Panc1 (cell line): ENCODE data around the gene CNNM1. TPM values are rescaled to one million over a fixed set of nuclear protein-coding genes. Genes with fewer than 3 reads are reported as not detected.

ENCODE experiments used
- ATAC-seq: fragments of 200-7000 bp; cut with Tn5 transposase; 2 replicates; pipeline ENCODE4 v1.9.1; 2020; ENCODE audit warnings: mild to moderate bottlenecking, moderate library complexity
- BruUV-seq: library from RNA; stranded (reverse); fragments of 400-500 nt; replicated peaks from 2 replicates; lab custom pipeline; 2021; lab: Mats Ljungman, UMichigan
- CTCF ChIA-PET: fragments of 300-600 bp; sonication (Branson Sonifier 250); formaldehyde crosslinking; loops from one replicate; lab custom pipeline; 2022; ENCODE audit warnings: antibody characterized with exemption; lab: Charles Lee
- POLR2A ChIA-PET: fragments of 300-600 bp; sonication (Branson Sonifier 250); formaldehyde crosslinking; loops from one replicate; lab custom pipeline; 2022; ENCODE audit warnings: antibody characterized with exemption; lab: Charles Lee
- DNase-seq: peaks from one replicate; pipeline ENCODE4 v3.0.0-alpha.2; 2010; ENCODE audit warnings: low read depth, low spot score
- H3K27ac ChIP-seq: 2 replicates; pipeline ENCODE4 v1.5.1; 2011; ENCODE audit warnings: mild to moderate bottlenecking, low read length, inconsistent platforms
- H3K27me3 ChIP-seq: fragments of 200-500 bp; sonication (Bioruptor generic); 2 replicates; pipeline ENCODE4 v1.6.0; 2014; ENCODE audit warnings: low read length, inconsistent platforms; ENCODE audit not compliant: control insufficient read depth, insufficient read depth
- H3K36me3 ChIP-seq: fragments of 200-500 bp; sonication (Bioruptor generic); 2 replicates; pipeline ENCODE4 v1.5.1; 2014; ENCODE audit warnings: inconsistent platforms, mild to moderate bottlenecking, low read length, moderate library complexity; ENCODE audit not compliant: control insufficient read depth, insufficient read depth
- H3K4me1 ChIP-seq: 2 replicates; pipeline ENCODE4 v1.5.1; 2011; ENCODE audit warnings: inconsistent platforms, mild to moderate bottlenecking, low read length, moderate library complexity; ENCODE audit not compliant: control insufficient read depth, insufficient read depth
- H3K4me3 ChIP-seq, 2 experiments: 2 replicates each; pipeline ENCODE4 v1.5.1; 2011 to 2012; ENCODE audit warnings: low read depth in 2 of 2, low read length in 2 of 2, mild to moderate bottlenecking in 2 of 2, inconsistent platforms in 1 of 2, moderate library complexity in 1 of 2
- H3K9me3 ChIP-seq: fragments of 200-500 bp; sonication (Bioruptor generic); 2 replicates; pipeline ENCODE4 v1.5.1; 2014; ENCODE audit warnings: low read depth, mild to moderate bottlenecking, inconsistent platforms, low read length, moderate library complexity; ENCODE audit not compliant: control insufficient read depth, insufficient read depth
- POLR2AphosphoS5 ChIP-seq: IDR thresholded peaks from 2 replicates; pipeline ENCODE4 v1.6.1; 2012; ENCODE audit warnings: mild to moderate bottlenecking, low read depth, low read length, moderate library complexity
- SIN3A ChIP-seq: IDR thresholded peaks from 2 replicates; pipeline ENCODE4 v1.6.1; 2012; ENCODE audit warnings: low read depth, mild to moderate bottlenecking, low read length, moderate library complexity, borderline replicate concordance; ENCODE audit not compliant: insufficient read depth
- TCF7L2 ChIP-seq: IDR thresholded peaks from 2 replicates; pipeline ENCODE4 v1.6.1; 2011; ENCODE audit warnings: mild to moderate bottlenecking, low read depth, low read length, inconsistent platforms
- in situ Hi-C: cut with HindIII; loops from 2 replicates; pipeline ENCODE4 v1.10.0; 2016; ENCODE audit warnings: low sequenced_read_pairs, low pct_unique_long_range_greater_than_20kb
- intact Hi-C: fragments of 100-400 bp; cut with micrococcal nuclease; formaldehyde crosslinking; loops from one replicate; pipeline ENCODE4 v1.10.0; 2022; ENCODE audit not compliant: unreplicated experiment
- total RNA-seq: library from RNA; stranded (reverse); gene quantifications from one replicate; pipeline ENCODE4 v1.2.1, GENCODE V29; 2021; ENCODE audit not compliant: unreplicated experiment
- TF ChIP-seq, protein P1 (sequence below): fragments of 450-650 bp; IDR thresholded peaks from 2 replicates; pipeline ENCODE4 v1.5.1; 2017; ENCODE audit warnings: mild to moderate bottlenecking
- TF ChIP-seq, protein P2 (sequence below), 2 experiments: IDR thresholded peaks; 2 replicates each; pipeline ENCODE4 v1.6.1; 2011 to 2012; ENCODE audit warnings: low read depth in 2 of 2, control low read depth in 1 of 2, low read length in 1 of 2, mild to moderate bottlenecking in 1 of 2, moderate library complexity in 1 of 2; ENCODE audit not compliant: insufficient read depth in 1 of 2

Gene CNNM1
- total RNA-seq, 1 experiment from 2014 or later = 16.6 TPM

DNA sequence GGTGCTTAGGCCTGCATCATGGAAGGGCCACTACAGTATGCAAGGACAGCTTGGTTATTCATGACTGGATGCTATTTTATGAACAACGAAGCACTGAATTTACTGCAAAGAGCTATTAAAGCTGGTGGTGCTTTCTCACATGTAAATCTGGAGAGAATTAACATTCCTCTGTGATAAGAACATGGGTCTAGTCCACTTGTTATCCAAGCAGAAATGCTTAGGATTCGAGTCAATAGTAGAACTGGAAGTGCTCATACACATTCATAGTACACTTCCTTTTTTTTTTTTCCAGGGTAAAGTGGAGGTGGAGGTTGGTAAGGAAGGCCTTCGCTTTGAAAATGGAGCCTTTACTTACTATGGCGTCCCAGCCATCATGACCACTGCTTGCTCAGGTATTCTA is 35.0 kb downstream of the CNNM1 start:
- intact Hi-C loops (no loop called here), in situ Hi-C loops (no loop called here)
- BruUV-seq = no TSS peak
- no peak overlapping the region for H3K27ac ChIP-seq
- ATAC-seq (no peak), DNase-seq (no peak)
- peaks cover 3% of the 10 kb centered on the region; the same call in 1 of the 2 replicates for H3K36me3 ChIP-seq
- ChIA-PET CTCF (no interaction called here), POLR2A (no interaction called here)
- H3K9me3 ChIP-seq = no peaks in the 10 kb centered on the region
- H3K4me1 ChIP-seq = no peaks in the 10 kb centered on the region
- H3K27me3 ChIP-seq = no peaks in the 10 kb centered on the region
- no peak overlapping the region for H3K4me3 ChIP-seq
- TF ChIP-seq TCF7L2 = no peak

DNA sequence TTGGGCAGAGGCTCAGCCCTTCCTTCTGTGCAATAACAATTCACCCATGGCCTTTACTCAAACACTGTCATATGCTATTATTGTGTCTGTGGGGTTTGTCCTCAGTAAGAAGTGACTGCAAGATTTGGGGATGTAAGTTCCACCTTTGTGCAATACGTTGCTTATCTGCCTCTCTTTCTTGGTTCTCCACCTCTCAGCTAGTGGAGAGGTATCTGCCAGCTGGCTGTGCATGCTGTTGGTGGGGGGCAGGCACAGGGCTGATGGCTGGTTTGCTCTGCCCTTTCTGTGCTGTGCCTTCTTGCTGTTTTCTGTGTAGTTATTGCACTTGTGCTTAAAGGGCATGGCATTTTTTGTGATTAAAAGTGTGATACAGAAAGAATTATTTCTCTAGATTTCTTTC is 36.2 kb downstream of the CNNM1 start:
- Histone ChIP-seq H3K27ac (no peak overlapping the region), H3K27me3 (no peaks in the 10 kb centered on the region), H3K36me3 (peaks cover 3% of the 10 kb centered on the region; the same call in 1 of the 2 replicates), H3K4me3 (no peak overlapping the region), H3K4me1 (no peaks in the 10 kb centered on the region; the same call in 1 of the 2 replicates), H3K9me3 (no peaks in the 10 kb centered on the region)
- no TSS peak for BruUV-seq
- ChIA-PET POLR2A (no interaction called here), CTCF (no interaction called here)
- in situ Hi-C loops = no loop called here
- ATAC-seq (no peak), DNase-seq (no peak)
- TF ChIP-seq TCF7L2 = no peak
- TF ChIP-seq, protein P1, sequence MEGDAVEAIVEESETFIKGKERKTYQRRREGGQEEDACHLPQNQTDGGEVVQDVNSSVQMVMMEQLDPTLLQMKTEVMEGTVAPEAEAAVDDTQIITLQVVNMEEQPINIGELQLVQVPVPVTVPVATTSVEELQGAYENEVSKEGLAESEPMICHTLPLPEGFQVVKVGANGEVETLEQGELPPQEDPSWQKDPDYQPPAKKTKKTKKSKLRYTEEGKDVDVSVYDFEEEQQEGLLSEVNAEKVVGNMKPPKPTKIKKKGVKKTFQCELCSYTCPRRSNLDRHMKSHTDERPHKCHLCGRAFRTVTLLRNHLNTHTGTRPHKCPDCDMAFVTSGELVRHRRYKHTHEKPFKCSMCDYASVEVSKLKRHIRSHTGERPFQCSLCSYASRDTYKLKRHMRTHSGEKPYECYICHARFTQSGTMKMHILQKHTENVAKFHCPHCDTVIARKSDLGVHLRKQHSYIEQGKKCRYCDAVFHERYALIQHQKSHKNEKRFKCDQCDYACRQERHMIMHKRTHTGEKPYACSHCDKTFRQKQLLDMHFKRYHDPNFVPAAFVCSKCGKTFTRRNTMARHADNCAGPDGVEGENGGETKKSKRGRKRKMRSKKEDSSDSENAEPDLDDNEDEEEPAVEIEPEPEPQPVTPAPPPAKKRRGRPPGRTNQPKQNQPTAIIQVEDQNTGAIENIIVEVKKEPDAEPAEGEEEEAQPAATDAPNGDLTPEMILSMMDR = no peak
- TF ChIP-seq SIN3A = no peak
- TF ChIP-seq POLR2AphosphoS5 = no peak
- TF ChIP-seq, protein P2, sequence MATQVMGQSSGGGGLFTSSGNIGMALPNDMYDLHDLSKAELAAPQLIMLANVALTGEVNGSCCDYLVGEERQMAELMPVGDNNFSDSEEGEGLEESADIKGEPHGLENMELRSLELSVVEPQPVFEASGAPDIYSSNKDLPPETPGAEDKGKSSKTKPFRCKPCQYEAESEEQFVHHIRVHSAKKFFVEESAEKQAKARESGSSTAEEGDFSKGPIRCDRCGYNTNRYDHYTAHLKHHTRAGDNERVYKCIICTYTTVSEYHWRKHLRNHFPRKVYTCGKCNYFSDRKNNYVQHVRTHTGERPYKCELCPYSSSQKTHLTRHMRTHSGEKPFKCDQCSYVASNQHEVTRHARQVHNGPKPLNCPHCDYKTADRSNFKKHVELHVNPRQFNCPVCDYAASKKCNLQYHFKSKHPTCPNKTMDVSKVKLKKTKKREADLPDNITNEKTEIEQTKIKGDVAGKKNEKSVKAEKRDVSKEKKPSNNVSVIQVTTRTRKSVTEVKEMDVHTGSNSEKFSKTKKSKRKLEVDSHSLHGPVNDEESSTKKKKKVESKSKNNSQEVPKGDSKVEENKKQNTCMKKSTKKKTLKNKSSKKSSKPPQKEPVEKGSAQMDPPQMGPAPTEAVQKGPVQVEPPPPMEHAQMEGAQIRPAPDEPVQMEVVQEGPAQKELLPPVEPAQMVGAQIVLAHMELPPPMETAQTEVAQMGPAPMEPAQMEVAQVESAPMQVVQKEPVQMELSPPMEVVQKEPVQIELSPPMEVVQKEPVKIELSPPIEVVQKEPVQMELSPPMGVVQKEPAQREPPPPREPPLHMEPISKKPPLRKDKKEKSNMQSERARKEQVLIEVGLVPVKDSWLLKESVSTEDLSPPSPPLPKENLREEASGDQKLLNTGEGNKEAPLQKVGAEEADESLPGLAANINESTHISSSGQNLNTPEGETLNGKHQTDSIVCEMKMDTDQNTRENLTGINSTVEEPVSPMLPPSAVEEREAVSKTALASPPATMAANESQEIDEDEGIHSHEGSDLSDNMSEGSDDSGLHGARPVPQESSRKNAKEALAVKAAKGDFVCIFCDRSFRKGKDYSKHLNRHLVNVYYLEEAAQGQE (IDR thresholded peaks at IDR 0.05; ENCODE audit: insufficient read depth in 1 of 2, low read depth in 2 of 2, low read length in 1 of 2) = no peak
- intact Hi-C loops = no loop called here

DNA sequence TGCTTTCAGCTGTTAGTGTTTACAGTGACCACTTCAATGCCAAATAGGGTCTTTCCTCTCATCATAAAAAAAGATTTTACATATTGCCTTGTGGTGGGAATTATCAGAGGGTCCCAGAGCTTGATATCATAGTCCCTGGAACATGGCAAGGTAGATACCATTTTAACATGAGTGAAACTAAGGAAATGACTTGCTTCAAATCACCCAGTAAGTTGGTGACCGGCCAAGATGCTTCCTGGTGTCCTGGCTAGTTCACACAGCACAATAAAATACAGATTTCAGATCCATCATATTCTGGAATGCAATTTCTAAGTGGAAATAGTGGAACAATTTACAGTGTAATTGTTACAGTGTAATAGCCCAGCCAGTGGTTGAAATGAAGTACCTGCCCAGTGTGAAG is 36.6 kb downstream of the CNNM1 start:
- H3K4me1 ChIP-seq = no peaks in the 10 kb centered on the region; the same call in 1 of the 2 replicates
- BruUV-seq = no TSS peak
- no peak for ATAC-seq
- no peaks in the 10 kb centered on the region for H3K27me3 ChIP-seq
- intact Hi-C loops = no loop called here
- ChIA-PET CTCF (no interaction called here), POLR2A (no interaction called here)
- in situ Hi-C loops = no loop called here
- H3K27ac ChIP-seq = no peak overlapping the region
- no peak for DNase-seq
- no peak overlapping the region for H3K4me3 ChIP-seq
- H3K36me3 ChIP-seq = peaks cover 3% of the 10 kb centered on the region; the same call in 1 of the 2 replicates
- TF ChIP-seq TCF7L2 (no peak), POLR2AphosphoS5 (no peak), SIN3A (no peak)
- TF ChIP-seq, protein P1 = no peak
- TF ChIP-seq, protein P2 (IDR thresholded peaks at IDR 0.05; ENCODE audit: insufficient read depth in 1 of 2, low read depth in 2 of 2, low read length in 1 of 2) = no peak
- H3K9me3 ChIP-seq = no peaks in the 10 kb centered on the region
